HG02943 (cell line): ENCODE results near the gene CEP135.
"Not testable (repeated sequence)": the region's sequence is repeated elsewhere in the genome, so short reads cannot be mapped to it uniquely, and the experiment has no call there.

Source experiments
- ATAC-seq: cut with Tn5 transposase; IDR thresholded peaks from one replicate; pipeline ENCODE4 v1.9.1; 2021; ENCODE audit warnings: mild to moderate bottlenecking, low read depth, moderate library complexity; ENCODE audit not compliant: unreplicated experiment

The CEP135 gene

GRCh38 chr4:55948726-55949481 is at the start of gene CEP135:
CEP135 (plus strand) TSS chr4:55948945; CDS start chr4:55952131, 3,186 bp downstream.
- peak; percentile 69 for ATAC-seq

GRCh38 chr4:55902677-55903076 is 46.1 kb upstream of the CEP135 start:
- no peak for ATAC-seq

- no peak for ATAC-seq
These were observed 45.2 kb upstream of the CEP135 start for GRCh38 chr4:55903577-55903976.

- ATAC-seq = no peak
These were observed 44.2 kb upstream of the CEP135 start for GRCh38 chr4:55904576-55904975.

- no peak for ATAC-seq
These were observed 42.4 kb upstream of the CEP135 start for GRCh38 chr4:55906323-55906722.

GRCh38 chr4:55906989-55907388 is 41.8 kb upstream of the CEP135 start:
- ATAC-seq = no peak

- no peak for ATAC-seq
These were observed 41.3 kb upstream of the CEP135 start for GRCh38 chr4:55907469-55907868.

- no peak for ATAC-seq
These were observed 38.6 kb upstream of the CEP135 start for GRCh38 chr4:55910140-55910539.

GRCh38 chr4:55912249-55912648 is 36.5 kb upstream of the CEP135 start:
- no peak for ATAC-seq

GRCh38 chr4:55920571-55920970 is 28.2 kb upstream of the CEP135 start:
- no peak for ATAC-seq

- no peak for ATAC-seq
These were observed 27.7 kb upstream of the CEP135 start for GRCh38 chr4:55921093-55921492.

GRCh38 chr4:55925241-55925640 is 23.5 kb upstream of the CEP135 start:
- no peak for ATAC-seq

GRCh38 chr4:55926610-55927009 is 22.1 kb upstream of the CEP135 start:
- ATAC-seq = no peak

- ATAC-seq = no peak
These were observed 20.8 kb upstream of the CEP135 start for GRCh38 chr4:55927803-55928437.

- ATAC-seq = no peak
These were observed 19.9 kb upstream of the CEP135 start for GRCh38 chr4:55928846-55929245.

- ATAC-seq = no peak
These were observed 17.7 kb upstream of the CEP135 start for GRCh38 chr4:55931043-55931442.

GRCh38 chr4:55931833-55932232 is 16.9 kb upstream of the CEP135 start:
- no peak for ATAC-seq

- ATAC-seq = no peak
These were observed 16.2 kb upstream of the CEP135 start for GRCh38 chr4:55932511-55932910.

- ATAC-seq = no peak
These were observed 15.1 kb upstream of the CEP135 start for GRCh38 chr4:55933611-55934010.

GRCh38 chr4:55935907-55936306 is 12.8 kb upstream of the CEP135 start:
- not testable (repeated sequence) for ATAC-seq

GRCh38 chr4:55938481-55938880 is 10.3 kb upstream of the CEP135 start:
- ATAC-seq = no peak

- no peak for ATAC-seq
These were observed 9.3 kb upstream of the CEP135 start for GRCh38 chr4:55939421-55939820.
